CD4-positive, alpha-beta T cell treated with Interleukin-4 for 4 hours (primary cell): ENCODE data around the gene DERA.
"Not testable (repeated sequence)": the region's sequence is repeated elsewhere in the genome, so short reads cannot be mapped to it uniquely, and the experiment has no call there.

Source experiments
- DNase-seq: peaks from one replicate; pipeline ENCODE4 v3.0.0-alpha.2; 2020

DERA gene

GRCh38 chr12:16016748-16017147 lies 105.6 kb downstream of the DERA start:
- DNase-seq, result no peak

DNA sequence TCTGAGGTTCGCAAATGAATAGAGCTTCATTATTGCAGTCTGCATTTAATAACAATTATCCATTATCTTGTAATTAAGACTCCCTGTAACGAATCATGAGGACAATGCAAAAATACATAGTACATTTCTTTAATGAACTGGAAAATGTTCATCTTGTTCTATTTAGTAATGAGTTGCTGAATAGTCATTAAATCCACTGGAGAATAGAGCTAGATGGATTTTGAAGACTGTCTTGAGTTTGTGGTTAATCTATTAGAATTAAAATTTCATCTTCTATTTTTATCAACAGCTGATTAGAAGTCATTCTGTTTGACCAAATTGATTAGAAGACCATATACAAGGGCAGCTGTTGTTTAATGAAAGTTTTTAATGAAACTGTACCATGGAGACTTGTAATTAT lies 107.2 kb downstream of the DERA start:
- no peak for DNase-seq

DNA sequence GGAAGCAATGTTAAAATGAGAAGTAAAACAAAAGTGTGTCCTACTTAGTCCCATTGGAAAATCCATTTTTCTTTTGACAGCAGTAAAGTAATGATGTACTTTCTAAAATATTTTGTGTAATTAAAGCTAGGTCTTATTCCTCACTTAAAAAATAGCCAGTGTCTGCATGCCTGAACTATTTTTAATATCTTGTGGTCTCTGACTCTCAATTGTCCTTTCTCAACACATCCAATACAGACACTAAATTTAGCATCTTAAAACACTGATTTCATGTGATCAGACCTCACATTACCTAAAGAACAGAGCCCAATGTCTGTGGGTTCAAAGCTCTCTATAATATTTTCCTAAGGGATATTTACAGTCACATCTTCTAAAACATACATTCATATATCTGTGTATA lies 108.0 kb downstream of the DERA start:
- DNase-seq, result no peak

GRCh38 chr12:16020031-16020430 lies 108.9 kb downstream of the DERA start:
- DNase-seq, result no peak

- DNase-seq, result no peak
Measured at GRCh38 chr12:16021026-16021425, 109.9 kb downstream of the DERA start.

GRCh38 chr12:16021676-16022075 lies 110.5 kb downstream of the DERA start:
- no peak for DNase-seq

GRCh38 chr12:16027002-16027401 lies 115.9 kb downstream of the DERA start:
- DNase-seq, result no peak

GRCh38 chr12:16030744-16031143 lies 119.6 kb downstream of the DERA start:
- no peak for DNase-seq

DNA sequence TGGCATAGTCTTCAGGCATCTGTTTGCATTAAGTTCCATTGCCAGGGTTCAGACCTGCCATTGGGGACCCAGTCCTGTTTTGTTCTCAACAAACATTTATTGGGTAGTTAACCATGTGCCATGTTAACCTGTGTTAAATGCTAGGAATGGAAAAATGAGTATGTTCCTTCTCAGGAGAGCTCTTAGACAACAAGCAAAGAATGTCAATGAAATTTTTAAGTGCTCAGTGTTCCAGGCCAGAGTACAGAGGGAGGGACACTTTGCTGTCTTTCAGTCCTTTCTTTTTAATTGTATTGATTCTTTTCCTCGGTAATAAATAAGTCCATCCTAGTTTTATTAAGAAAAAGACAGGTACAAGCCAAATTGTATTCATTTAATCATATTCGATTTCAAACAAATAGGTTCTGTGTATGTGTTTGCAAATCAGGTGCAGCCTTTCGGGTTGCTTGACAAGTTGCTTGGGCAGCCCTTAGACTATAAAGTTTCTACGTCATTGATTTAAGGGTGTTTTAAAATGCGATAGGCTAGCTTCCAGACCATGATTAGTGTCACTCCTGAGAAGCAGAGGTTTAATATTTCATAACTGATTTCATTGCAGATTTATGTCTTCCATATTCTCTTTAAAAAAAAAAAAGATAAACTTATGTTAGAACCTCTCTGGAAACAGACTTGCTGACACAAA lies 123.1 kb downstream of the DERA start:
- DNase-seq, result no peak

GRCh38 chr12:16036073-16036472 lies 124.9 kb downstream of the DERA start:
- no peak for DNase-seq

DNA sequence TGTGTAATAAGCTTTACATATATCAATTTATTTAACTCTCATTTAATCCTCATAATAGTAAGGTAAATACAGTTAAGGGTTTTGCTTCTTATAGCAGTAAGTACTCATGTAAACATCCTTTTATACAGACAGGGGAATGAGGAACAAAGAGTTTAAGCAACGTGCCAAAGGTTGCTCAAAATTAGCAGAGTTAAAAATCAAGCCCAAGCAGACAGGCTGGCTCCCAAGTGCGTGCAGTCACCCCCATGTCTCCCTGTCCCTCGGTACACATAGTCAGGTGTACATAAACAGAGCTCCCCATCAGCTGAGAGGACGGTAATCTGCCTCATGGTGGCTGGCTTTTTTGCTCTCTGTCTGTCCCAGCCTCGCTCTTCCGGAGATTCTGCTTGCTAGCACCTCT lies 126.4 kb downstream of the DERA start:
- no peak for DNase-seq

DNA sequence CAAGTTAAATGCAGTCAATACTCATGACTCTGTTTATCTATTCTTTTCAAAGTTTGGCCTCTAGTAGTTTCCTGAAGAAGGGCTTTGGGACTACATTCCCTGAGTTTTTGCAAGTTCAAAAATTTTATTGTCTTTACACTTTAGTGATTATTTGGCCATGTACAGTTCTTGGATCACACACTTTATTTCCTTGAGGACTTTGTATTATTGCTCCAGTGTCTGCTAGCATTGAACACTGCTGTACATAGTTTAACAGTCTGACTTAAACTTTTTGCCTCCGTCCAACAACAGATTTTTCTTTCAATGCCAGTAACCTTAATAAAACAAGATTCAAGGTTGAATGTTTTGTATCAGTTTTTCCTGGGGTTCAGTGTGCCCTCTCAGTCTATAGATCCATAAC lies 132.3 kb downstream of the DERA start:
- no peak for DNase-seq

DNA sequence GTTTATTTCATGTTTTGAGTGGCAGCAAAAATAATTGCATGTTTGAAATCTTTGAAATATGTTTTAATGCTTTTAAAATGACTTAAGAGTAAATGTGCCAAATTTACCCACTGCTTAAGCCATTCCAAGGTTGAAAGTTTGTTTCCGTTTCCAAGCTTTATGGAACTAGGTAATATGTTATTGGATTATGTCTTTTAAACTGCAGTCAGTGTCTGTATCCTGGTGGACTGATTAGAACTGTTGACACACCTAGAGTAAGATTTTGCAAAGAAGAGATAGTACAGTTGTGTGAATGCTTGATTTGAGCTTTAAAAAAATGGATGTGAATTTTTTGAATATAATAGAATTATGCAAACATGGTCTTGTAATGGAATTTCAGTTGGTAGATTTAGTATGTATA lies 135.1 kb downstream of the DERA start:
- no peak for DNase-seq

GRCh38 chr12:16048511-16048910 lies 137.4 kb downstream of the DERA start:
- DNase-seq, result no peak

GRCh38 chr12:16056910-16057309 lies 145.8 kb downstream of the DERA start:
- no peak for DNase-seq

GRCh38 chr12:16057351-16057751 lies 146.2 kb downstream of the DERA start:
- not testable (repeated sequence) for DNase-seq

DNA sequence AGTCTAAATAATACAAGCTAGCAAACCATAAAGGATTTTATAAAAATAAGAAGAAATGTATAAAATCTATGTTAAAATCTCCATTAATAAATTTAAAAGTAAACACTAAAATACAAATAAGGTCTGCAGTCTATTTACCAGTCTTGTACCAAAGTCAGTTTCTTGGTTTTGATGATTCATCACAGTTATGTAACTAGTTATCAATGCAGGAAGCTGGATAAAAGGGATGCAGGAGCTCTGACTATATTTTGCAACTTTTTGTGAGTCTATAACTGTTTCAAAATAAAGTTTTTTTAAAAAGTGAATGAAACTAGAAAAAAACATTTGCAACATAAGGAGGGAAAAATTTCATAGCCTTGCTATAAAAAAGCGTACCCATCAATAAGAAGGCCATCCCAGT lies 151.5 kb downstream of the DERA start:
- no peak for DNase-seq

GRCh38 chr12:16063726-16064125 lies 152.6 kb downstream of the DERA start:
- no peak for DNase-seq

GRCh38 chr12:16070113-16070512 lies 159.0 kb downstream of the DERA start:
- no peak for DNase-seq

- DNase-seq, result no peak
Measured at GRCh38 chr12:16072678-16073077, 161.5 kb downstream of the DERA start.

DNA sequence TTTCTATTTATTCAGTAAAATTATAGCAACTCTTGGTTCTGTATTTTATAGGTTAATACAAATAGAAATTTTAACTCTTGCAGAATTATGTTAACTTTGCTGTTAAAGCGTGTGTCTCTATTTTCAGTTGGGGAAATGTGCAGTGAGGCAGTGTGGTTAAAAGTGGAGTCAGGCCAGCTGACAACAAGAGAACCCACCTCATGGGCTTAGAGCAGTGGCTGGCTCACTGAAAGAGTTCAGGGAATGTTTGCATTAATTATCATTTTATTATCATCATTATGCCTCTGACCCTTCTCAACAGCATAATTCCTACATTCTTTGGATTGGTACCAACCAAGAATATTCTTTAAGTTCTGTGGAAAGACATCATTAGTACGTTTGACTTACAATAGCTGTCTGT lies 163.8 kb downstream of the DERA start:
- DNase-seq, result no peak

GRCh38 chr12:16075887-16076286 lies 164.8 kb downstream of the DERA start:
- DNase-seq, result no peak

DNA sequence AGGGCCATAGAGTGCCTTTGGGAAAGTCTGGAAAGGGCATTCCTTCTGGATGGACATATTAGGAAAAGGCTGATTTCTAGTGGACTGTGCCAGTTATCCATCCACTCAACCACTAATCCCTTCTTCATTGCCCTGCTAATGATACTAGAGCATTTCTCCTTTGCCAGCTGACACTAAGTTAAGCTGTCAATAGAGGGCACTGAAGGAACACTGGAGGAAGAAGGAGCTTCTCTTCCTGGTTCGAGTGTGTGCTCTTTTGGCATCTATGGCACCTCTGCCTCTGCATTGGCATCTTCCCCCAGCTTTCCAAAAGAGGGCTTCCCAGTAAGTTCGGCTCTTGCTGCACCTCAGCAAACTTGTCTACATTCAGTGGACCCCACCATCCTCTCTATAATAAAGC lies 165.4 kb downstream of the DERA start:
- DNase-seq, result no peak

GRCh38 chr12:16076970-16077522 lies 165.9 kb downstream of the DERA start:
- DNase-seq, result no peak

- no peak for DNase-seq
Measured at GRCh38 chr12:16086462-16086861, 175.3 kb downstream of the DERA start.
